Glomerular visceral epithelial cell (primary cell): ENCODE results near the gene MEAF6.

Source experiments
- DNase-seq: peaks from one replicate; pipeline ENCODE4 v3.0.0-alpha.2; 2016; ENCODE audit errors: extremely low spot score

MEAF6 gene

DNA sequence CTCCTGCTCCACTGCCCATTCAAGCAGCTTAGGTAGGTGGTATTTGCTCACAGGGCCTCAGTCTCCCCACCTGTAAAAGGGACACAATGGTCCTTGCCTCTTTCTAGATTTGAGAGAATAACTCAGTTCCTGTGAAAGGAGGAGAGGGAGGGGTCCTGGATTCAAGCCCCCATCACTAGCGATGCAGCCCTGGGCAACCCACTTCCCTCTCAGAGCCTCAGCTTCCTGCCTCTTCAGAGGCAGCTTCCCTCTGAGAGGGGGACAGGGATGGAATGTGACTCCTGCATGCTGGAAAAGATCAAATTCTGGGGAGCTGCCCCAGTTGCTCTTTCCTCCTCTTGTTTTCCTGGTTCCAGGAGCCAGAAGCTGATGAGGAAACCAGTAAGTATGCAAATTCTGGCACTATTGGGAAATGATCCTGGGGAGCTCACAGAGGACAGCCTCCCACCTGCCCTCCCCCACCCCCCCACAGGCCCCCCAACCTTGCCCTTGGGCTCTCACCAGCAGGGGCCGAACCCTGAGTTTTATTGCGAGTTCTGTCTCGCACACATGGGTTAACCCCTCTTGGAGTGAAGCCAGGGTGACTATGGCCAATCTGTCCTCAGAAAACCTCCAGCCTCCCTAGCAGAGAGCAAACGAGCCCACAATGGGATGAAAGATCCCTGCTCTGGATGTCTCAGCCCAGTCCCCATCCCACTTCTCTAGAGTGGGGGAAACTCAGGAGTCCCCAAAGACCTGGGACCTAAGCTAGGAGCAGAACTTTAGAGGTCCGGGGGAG, 28.5 kb downstream of the MEAF6 start:
- peak; percentile 50 for DNase-seq

DNA sequence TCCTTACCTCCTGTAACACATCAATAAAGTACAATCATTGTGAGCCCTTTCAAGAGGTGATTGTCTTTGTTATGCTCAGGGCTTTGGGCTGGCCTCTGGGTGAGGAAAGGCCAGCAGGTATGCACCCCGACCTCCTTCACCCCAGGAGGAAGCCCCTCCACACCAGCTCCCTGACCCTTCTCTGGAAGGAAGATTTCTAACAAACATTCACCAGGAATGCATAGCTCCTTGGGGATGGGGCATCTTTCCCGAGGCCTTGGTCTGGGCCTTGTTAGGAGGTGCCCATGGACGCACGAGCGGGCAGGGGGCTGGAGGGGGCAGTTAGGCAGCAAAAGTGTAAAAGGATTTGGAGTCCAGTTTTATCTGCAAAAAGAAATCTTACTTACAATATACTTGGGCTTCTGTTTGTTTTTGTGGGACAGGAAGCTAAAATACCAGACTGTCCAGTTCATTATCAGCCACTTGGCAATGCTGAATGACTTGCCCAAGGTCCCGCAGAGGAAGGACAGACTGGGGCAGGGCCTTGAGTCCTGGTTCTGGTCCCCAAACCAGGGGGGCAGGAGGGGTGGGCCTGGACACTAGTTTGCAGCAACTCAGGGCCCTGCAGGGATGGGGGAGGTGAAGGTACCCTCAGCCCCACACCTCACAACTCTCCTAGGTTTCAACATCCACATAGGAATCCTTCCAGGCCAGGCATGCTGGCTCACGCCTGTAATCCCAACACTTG, 30.1 kb downstream of the MEAF6 start:
- no peak for DNase-seq

- DNase-seq: no peak
These were observed 30.8 kb downstream of the MEAF6 start for GRCh38 chr1:37483785-37484184.

- DNase-seq: no peak
These were observed 31.5 kb downstream of the MEAF6 start for GRCh38 chr1:37482796-37483744.

- DNase-seq: no peak
These were observed 32.4 kb downstream of the MEAF6 start for GRCh38 chr1:37482004-37482785.

GRCh38 chr1:37481289-37482003, 33.1 kb downstream of the MEAF6 start:
- DNase-seq: no peak

- DNase-seq: no peak
These were observed 33.8 kb downstream of the MEAF6 start for GRCh38 chr1:37480581-37481288.

GRCh38 chr1:37480125-37480466, 34.5 kb downstream of the MEAF6 start:
- no peak for DNase-seq

DNA sequence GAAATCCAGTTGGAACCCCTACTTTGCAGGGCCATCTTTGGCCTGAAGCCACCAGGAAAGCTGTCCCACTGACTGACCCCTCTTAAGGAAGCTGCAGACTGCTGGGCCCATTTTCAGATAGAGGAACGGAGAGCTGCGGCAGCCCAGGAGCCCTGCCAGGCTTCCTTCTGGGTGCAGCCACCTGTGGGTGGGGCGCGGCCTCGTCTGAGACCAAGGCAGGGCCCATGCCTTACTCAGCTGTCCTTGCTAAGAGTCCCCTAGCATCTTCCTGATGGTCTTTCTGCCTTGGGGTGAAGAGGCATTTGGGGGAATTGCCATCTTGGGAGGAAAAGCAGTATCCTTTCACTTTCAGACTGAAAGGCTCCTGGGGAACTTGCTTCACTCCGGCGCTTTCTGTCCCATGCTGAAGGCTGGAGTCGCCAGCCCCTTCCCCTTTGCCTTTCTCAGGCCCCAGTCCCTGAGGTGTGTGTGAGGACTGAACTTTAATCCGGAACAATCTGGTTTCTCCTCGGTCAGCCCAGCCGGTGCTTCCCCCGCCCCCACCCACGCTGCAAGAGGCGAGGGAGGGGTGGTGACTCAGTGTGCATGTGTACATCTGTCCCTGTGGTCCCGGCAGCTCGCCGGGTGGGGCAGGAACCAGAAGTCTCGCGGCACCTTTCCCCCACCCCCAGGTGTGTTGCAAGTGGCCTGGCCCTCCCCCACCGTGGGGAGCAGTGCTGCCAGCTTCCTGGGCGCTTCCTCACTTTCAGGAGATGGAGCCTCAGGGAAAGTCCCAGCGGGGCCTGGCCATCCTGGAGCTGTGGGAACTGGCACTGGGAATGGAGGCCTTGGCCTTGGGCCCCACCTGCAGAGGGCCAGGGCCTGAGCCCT, 35.1 kb downstream of the MEAF6 start:
- DNase-seq: peak; percentile 96

DNA sequence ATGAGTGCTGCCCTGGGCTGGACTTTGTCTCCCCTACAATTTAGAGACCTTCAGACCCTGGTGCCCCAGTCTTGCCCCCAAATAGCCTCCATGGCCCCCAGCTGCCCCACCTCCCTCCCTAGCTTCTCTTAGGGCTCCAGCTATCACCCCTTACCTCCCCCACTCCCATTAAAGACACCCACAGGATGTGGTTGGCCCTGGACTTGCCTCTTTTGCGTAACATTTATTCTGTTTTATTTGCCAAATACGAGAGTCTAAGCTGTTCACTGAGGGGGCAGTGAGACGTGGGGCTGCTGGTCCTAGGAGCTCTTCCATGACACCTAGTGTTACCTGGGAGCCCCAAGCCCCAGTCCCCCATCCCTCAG, 35.7 kb downstream of the MEAF6 start:
- peak; percentile 61 for DNase-seq

DNA sequence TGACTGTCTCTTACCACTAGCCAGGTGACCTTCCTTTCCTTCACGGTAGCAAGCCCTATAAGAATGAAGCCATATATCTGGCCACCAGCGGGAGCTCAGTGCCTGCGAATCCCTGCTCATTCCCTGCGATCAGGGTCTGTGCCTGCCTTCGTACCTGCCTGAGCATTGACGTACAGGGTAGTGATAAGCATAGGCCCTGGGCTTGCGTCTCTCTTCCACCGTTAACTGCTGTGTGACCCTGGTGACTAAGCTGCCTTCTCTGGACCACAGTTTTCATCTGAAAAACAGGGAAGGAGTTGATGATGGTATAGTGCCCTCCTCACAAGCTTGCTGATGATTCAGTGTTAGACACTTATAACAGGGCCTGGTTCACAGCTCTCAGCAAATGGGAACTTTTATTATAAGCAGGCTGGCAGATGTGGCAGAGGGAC, 36.1 kb downstream of the MEAF6 start:
- peak; percentile 66 for DNase-seq

DNA sequence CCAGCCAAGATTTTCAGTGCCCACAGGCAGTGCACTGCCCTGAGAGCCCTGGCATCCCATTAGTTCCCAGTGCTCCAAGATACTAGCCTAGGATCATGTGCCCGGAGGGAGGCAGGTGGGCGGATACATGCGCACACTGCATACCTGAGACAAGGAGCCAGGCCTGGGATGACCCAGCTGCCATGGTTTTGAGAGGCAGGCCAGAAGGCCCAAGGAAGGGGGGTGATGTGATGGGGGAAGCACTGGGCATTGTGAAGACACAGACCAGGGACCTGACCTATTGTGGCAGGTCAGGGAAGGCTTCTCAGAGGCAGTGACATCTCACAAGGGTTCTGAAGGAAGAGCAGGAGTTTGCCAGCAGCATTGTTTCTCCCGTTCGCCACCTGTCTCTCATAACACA, 36.6 kb downstream of the MEAF6 start:
- peak; percentile 27 for DNase-seq

DNA sequence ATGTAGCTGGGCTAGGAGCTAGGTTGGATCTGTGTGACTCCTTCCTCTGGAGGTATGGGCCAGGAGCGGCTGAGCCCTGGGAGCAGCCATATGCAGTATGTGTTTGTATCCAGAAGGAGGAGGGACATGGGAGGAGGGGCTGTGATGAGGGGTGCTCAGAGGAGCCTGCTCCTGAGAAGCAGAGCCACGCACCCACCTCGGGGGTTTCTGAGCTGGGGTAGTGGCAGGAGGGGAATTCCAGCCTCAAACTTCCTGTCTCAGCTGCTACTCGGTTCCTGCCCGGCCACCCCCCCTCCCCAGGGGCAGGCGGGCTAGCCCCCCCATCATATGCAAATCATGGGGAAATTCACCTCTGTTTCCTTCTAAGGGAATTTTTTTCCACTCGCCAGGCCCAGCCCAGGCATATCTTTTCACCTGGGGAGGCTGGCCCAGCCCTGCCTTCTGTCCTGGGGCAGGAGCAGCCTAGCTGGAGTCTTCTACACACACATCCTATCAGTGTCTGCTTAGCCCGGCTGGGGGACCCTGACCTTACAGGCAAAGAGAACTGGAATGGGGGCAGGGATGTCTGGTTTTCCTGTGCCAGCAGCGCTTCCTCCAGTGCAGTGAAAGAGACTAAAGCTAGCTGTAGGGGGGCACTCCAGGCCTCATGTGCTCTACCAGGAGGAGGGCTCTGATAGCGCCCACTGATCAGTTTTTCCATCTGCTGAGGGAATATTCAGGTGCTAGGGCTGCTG, 37.2 kb downstream of the MEAF6 start:
- peak; percentile 96 for DNase-seq

GRCh38 chr1:37476460-37477197, 37.9 kb downstream of the MEAF6 start:
- peak; percentile 87 for DNase-seq

DNA sequence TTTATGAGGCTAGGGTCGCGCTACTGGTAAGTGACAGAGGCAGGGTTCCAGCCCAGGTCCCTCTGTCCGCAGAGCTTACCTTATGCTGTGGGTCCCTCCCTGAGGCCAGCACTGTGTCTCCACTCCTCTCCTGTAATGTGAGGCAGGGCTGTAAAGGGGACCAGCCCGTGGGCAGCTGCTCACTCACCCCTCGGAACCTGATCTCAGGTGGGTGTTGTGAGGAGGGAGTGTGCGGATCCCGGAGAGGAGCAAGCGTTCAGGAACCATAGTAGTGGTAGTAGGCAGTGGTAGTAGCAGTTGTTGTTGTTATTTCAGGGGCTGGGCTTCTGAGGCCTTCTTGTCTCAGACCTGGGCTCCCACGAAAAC, 38.5 kb downstream of the MEAF6 start:
- DNase-seq: no peak

GRCh38 chr1:37475380-37476086, 39.0 kb downstream of the MEAF6 start:
- peak; percentile 25 for DNase-seq

DNA sequence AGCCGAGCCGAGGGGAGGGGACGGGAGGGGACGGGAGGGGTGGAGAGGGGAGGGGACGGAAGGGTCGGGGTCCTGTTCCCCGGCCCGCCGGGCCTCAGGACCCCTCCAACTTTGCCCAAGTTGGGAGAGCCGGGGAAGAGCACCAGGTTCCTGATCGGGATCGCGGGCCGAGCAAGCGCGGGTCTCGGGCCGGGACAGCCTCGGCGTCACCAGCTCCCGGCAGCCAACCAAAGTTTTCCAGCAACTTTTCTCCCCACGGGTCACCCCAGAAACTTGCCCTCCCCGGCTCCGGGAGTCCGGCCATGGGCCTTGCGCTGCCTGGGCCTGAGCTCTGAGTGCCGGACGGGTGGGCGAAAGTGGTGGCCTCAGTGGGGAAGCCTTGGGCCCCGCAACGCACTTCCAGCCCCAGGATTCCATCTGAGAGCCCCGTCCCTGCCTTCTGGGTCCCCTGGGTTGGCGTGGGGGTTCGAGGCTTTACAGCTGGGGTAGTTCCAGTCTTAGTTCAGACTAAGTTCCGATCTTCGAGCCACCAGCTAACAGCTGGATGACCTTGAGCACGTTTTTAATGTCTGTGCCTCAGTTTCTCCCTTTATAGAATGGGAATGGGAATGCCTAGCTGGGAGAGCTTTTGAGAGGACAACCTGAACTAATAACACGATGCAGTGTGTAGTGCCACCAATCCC, 39.7 kb downstream of the MEAF6 start:
- peak; percentile 23 for DNase-seq
